HFF-Myc (cell line): ENCODE measurements around the gene EGR2.
"Not testable (repeated sequence)": the region's sequence is repeated elsewhere in the genome, so short reads cannot be mapped to it uniquely, and the experiment has no call there.

Experiments
- DNase-seq: peaks from one replicate; pipeline ENCODE4 v3.0.0-alpha.2; 2011; ENCODE audit warnings: low read depth; ENCODE audit errors: extremely low read depth
- H3K4me3 ChIP-seq: replicated peaks from 2 replicates; pipeline ENCODE4 v1.5.1; 2011; ENCODE audit warnings: low read depth, mild to moderate bottlenecking, control low read depth, low read length
- TF ChIP-seq, protein P1 (sequence below): IDR thresholded peaks from 2 replicates; pipeline ENCODE4 v1.5.1; 2012; ENCODE audit warnings: mild to moderate bottlenecking, low read depth, low read length, control low read depth; ENCODE audit errors: missing control alignments

EGR2 gene

DNA sequence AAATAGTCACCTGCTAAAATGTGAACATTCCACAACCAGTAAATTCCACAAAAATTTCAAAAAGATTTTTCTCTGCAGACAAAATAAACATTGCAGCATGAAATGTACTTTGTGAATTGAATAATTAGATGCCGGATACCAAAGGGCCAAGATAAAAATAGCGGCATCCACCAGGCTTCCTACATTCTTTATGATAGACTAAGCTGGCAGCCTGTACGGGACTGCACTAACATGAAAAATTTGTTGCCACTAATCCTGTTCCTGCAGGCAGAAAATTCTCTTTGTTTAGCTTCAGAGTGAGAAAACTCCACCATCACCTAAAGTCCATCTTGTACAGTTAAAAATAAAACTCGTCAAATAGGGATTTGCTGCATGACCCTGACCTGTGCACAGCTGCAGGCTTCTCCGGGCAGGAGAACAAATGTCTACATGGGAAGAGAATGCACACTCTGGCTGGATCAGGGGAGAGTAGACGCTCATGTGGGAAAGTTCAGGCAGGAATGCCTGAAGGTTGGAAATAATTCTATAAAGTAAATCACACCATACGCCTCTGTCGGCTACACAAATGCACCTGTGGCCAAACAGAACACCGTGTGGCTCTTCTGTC is 27.2 kb downstream of the EGR2 start:
- DNase-seq: no peak
- no peak overlapping the region for H3K4me3 ChIP-seq
- TF ChIP-seq, protein P1, sequence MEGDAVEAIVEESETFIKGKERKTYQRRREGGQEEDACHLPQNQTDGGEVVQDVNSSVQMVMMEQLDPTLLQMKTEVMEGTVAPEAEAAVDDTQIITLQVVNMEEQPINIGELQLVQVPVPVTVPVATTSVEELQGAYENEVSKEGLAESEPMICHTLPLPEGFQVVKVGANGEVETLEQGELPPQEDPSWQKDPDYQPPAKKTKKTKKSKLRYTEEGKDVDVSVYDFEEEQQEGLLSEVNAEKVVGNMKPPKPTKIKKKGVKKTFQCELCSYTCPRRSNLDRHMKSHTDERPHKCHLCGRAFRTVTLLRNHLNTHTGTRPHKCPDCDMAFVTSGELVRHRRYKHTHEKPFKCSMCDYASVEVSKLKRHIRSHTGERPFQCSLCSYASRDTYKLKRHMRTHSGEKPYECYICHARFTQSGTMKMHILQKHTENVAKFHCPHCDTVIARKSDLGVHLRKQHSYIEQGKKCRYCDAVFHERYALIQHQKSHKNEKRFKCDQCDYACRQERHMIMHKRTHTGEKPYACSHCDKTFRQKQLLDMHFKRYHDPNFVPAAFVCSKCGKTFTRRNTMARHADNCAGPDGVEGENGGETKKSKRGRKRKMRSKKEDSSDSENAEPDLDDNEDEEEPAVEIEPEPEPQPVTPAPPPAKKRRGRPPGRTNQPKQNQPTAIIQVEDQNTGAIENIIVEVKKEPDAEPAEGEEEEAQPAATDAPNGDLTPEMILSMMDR: no peak

DNA sequence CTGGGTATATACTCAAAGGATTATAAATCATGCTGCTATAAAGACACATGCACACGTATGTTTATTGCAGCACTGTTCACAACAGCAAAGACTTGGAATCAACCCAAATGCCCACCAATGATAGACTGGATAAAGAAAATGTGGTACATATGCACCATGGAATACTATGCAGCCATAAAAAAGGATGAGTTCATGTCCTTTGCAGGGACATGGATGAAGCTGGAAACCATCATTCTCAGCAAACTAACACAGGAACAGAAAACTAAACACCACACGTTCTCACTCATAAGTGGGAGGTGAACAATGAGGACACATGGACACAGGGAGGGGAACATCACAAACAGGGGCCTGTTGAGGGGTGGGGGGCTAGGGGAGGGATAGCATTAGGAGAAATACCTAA is 27.9 kb downstream of the EGR2 start:
- not testable (repeated sequence) for DNase-seq, H3K4me3 ChIP-seq

DNA sequence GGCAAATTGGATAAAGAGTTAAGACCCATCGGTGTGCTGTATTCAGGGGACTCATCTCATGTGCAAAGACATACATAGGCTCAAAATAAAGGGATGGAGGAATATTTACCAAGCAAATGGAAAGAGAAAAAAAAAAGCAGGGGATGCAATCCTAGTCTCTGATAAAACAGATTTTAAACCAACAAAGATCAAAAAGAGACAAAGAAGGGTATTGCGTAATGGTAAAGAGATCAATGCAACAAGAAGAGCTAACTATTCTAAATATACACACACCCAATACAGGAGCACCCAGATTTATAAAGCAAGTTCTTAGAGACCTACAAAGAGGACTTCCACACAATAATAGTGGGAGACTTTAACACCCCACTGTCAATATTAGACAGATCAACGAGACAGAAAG is 31.6 kb downstream of the EGR2 start:
- not testable (repeated sequence) for H3K4me3 ChIP-seq

DNA sequence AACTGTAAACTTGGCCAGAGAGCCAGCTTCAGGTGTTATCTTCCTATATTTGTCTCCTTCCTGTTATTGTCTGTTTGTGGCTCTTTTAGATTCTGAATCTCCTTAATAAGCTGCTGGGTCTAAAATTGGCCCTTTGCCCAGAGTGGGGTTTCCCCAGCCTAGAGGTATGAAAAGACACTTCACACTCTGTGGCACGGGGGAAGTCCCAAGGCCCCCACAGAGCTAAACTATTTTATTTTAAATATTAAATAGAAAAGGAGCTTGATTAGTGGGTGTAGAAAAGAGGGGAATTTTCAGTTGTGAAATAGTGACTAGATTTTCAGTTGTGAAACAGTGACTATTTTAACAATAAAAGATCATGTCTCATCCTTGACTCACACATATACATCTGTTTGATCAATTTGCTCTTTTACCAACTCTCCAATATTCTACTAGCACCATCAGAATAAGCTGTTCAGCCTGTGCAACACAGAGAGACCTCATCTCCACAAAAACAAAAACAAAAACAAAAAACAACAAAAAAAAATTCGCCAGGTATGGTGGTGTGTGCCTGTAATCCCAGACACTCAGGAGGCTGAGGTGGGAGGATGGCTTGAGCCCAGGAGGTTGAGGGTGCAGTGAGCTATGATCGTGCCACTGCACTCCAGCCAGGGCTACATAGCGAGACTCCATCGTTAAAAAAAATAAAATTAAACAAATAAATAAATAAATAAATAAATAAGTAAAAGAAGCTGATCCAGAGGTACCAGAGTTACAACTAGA is 36.5 kb downstream of the EGR2 start:
- TF ChIP-seq, protein P1: no peak
- no peak for DNase-seq
- H3K4me3 ChIP-seq: no peak overlapping the region

More for the DNA sequence above, 31.6 kb downstream of the EGR2 start:
- DNase-seq: not testable (repeated sequence)

DNA sequence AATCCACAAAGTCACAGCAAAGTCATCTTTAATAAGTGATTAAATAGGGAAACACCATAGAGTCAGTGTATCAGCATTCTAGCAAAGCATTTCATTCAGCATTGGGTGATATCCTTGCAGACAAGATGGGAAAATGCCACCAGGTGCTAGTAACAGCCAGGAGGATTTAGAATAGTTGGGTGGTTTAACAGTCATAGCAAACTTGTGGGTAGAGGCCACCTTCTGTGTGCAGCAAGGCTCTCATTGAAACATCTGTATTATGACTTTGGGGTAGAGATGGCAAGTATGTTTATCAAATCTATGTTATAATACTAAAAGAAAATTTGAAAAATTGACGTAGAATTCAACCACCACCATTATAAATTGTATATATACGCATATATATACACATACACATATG is 38.0 kb downstream of the EGR2 start:
- TF ChIP-seq, protein P1: no peak
- no peak for DNase-seq

DNA sequence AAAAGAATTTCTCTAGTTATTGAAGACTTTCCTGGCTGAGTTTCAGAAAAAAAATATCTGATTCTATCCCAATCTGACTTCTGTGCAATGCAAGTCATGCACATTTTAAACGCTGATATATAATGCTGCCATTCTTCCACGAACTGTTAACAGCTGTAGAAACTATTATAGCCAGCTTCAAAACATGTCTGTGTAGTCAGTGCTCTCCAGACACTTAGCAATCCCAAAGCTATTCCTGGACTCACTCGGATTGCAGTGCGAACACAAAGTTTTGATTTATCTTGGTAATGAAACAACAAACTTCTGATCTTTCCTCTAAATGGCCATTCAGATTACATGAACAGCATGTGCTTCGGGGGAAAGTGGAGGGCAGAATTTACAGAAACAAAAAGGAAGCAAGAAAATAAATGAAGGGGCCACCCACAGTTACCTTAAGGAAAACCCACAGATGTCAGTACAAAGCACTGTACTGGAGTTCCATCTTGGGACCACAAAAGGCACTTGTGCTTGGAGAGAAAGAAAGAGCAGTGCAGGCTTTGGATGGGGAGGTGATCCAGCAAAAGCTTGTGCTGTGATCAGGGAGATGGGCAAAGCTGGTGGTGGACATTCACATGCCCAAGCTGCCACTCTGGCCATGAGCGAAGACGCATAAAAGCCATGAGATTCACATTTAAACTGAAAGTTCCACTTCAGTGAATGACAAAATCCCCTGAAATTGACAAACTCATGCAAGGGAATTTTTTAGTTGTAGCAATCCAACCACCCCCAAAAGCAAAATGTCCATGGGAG is 43.8 kb downstream of the EGR2 start:
- DNase-seq: no peak
- H3K4me3 ChIP-seq: no peak overlapping the region
- TF ChIP-seq, protein P1: no peak

More for the DNA sequence above, 38.0 kb downstream of the EGR2 start:
- no peak overlapping the region for H3K4me3 ChIP-seq

DNA sequence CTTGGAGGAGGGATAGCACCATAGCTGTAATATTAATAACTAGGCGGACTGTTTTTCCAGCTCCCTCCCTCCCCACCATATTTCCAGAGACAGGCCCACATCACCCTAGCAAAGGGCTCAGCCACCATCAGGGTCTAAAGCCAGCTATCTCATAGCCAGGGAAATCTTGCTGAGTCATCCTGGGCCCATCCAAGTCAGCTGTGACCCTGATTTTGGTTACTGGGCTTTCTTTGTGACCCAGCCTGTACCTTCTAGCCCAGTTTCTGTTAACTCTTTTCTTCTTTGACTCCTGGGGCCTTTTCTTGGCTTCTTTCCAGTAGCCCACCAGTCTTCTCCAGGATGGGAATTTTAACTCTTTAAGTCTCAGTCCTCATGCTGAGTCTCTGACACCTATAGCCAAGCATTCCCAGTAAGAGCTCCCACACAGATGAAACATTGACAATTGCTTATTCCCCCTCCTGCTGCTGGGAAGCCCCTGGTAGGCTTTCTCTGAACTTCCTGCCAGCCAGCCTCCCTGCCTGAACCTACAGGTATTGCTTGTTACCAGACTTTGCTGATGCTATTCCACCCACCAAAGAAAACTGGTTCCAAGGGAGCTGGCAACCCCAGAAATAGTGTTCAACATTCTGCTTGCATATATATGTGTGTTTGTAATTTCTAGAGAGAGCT is 46.5 kb downstream of the EGR2 start:
- H3K4me3 ChIP-seq: no peak overlapping the region
- DNase-seq: no peak
- TF ChIP-seq, protein P1: no peak
